ENCODE data around the gene IPO9.
"Not testable (repeated sequence)": the region's sequence is repeated elsewhere in the genome, so short reads cannot be mapped to it uniquely, and the experiment has no call there.

Gene IPO9

GRCh38 chr1:201849372-201850052 is 20.6 kb downstream of the IPO9 start:
- no peak for DNase-seq

GRCh38 chr1:201850053-201850397 is 21.1 kb downstream of the IPO9 start:
- no peak for DNase-seq

GRCh38 chr1:201851949-201852348 is 23.0 kb downstream of the IPO9 start:
- DNase-seq: no peak

- DNase-seq: not testable (repeated sequence)
Measured at GRCh38 chr1:201856722-201857121, 27.8 kb downstream of the IPO9 start.

GRCh38 chr1:201859424-201859823 is 30.5 kb downstream of the IPO9 start:
- no peak for DNase-seq

- no peak for DNase-seq
Measured at GRCh38 chr1:201861448-201861847, 32.5 kb downstream of the IPO9 start.

- DNase-seq: no peak
Measured at GRCh38 chr1:201870397-201870796, 41.4 kb downstream of the IPO9 start.

- DNase-seq: no peak
Measured at GRCh38 chr1:201874672-201875071, 45.7 kb downstream of the IPO9 start.

- DNase-seq: no peak
Measured at GRCh38 chr1:201876148-201876818, 47.3 kb downstream of the IPO9 start.

- DNase-seq: no peak
Measured at GRCh38 chr1:201877877-201878401, 49.0 kb downstream of the IPO9 start.

GRCh38 chr1:201880928-201881571 is 52.1 kb downstream of the IPO9 start:
- DNase-seq: no peak

- DNase-seq: no peak
Measured at GRCh38 chr1:201881617-201882016, 52.7 kb downstream of the IPO9 start.

GRCh38 chr1:201882665-201883132 is 53.7 kb downstream of the IPO9 start:
- no peak for DNase-seq

GRCh38 chr1:201883266-201883665 is 54.3 kb downstream of the IPO9 start:
- DNase-seq: no peak

GRCh38 chr1:201883786-201884185 is 54.8 kb downstream of the IPO9 start:
- no peak for DNase-seq

- DNase-seq: no peak
Measured at GRCh38 chr1:201884425-201884824, 55.5 kb downstream of the IPO9 start.

GRCh38 chr1:201885531-201886075 is 56.6 kb downstream of the IPO9 start:
- DNase-seq: no peak

- DNase-seq: no peak
Measured at GRCh38 chr1:201886103-201886885, 57.3 kb downstream of the IPO9 start.

- no peak for DNase-seq
Measured at GRCh38 chr1:201887116-201887866, 58.3 kb downstream of the IPO9 start.

GRCh38 chr1:201888282-201889089 is 59.5 kb downstream of the IPO9 start, which contains the start of gene SHISA4:
SHISA4 (plus strand) TSS chr1:201888898; CDS start chr1:201888995, 97 bp downstream.
- peak; percentile 89 for DNase-seq

All from retina (tissue), 1 donor.